Hematopoietic multipotent progenitor cell treated with erythropoietin and hydrocortisone succinate and interleukin-3 and kit ligand, for 17 days (in vitro differentiated cells): Measurements from ENCODE around the gene CBLB.
"Not testable (repeated sequence)": the region's sequence is repeated elsewhere in the genome, so short reads cannot be mapped to it uniquely, and the experiment has no call there.

Experiments
- DNase-seq: peaks from one replicate; pipeline ENCODE4 v3.0.0-alpha.2; 2015; ENCODE audit warnings: low spot score

Gene CBLB

GRCh38 chr3:105816833-105817232 lies 52.0 kb downstream of the CBLB start:
- no peak for DNase-seq

DNA sequence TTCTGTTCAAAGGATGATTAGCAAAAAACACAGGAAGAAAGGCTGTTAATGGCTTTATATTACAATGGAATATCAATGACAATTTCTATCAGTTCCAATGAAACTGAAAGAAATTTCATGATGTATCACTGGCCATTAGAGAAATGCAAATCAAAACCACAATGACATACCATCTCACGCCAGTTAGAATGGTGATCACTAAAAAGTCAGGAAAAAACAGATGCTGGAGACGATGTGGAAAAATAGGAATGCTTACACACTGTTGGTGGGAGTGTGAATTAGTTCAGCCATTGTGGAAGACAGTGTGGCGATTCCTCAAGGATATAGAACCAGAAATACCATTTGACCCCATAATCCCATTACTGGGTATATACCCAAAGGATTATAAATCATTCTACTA lies 53.5 kb downstream of the CBLB start:
- not testable (repeated sequence) for DNase-seq

GRCh38 chr3:105813710-105814109 lies 55.1 kb downstream of the CBLB start:
- DNase-seq: no peak

GRCh38 chr3:105812194-105812586 lies 56.6 kb downstream of the CBLB start:
- no peak for DNase-seq

DNA sequence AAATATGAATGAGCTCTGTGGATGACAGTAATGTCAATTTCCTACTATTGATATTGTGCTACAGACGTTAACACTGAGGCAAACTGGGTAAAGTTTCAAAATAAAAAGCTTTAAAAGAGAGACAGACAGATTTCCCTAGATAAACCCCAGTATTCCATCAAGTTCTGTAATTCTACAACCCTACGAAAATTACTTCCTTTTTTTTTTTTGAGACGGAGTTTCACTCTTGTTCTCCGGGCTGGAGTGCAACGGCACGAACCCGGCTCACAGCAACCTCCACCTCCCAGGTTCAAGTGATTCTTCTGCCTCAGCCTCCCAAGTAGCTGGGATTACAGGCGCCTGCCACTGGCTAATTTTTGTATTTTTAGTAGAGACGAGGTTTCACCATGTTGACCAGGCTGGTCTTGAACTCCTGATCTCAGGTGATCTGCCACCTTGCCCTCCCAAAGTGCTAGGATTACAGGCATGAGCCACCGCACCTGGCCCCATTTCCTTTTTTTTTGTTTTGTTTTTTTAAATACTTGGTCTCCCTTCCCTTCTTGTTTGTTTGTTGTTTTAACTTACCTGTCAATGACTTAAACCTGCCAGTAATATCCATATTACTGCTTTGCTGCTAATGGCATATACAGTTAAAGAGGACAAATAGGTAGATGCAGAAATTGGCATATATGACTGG lies 57.2 kb downstream of the CBLB start:
- DNase-seq: no peak

DNA sequence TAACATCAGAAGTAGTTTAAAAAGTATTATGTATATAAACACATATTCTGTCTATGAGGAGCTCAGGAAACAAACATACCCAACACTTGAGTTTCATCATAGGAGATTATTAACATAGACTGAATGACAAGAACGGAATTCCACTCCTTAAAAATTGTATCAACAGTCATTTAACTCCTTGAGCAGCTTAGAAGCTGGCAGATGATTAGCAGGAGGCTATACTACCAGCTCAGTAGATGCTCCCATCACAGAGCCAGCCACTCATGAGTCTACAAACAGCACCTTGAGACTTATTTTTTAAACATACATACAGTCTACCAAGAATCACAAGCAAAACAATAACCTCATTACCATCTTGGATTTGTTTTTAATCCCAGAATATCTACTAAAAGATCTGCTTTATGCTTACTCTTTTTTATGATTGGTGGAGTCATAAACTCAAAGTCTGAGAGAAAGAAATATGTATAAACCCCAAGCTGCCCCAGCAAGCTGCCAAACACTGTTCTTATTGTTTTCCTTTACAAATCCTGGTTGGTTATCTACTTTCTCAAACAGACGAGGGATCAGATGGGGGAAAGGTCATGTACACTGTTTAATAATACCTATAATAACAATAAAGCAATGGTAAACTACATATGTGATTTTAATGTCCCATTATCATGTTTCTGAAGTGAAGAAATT lies 59.5 kb downstream of the CBLB start:
- DNase-seq: no peak

DNA sequence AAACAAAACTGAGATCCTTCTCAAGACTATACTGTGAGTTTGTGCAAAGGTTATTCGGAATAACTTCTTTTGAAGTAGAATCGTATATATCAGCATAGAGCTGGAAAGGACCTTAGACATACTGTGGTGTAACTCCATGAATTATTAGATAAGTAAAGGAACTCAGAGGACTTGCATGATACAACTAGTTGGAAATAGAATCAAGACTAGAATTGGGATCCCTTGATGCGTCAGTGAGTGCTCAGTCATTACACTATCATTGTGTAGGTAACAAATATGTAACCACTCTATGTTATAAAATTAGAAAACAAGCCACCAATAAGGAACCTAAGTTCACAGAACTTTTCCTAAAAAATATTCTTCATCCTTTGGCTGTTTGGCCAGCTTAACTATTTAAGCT lies 61.1 kb downstream of the CBLB start:
- DNase-seq: no peak

GRCh38 chr3:105807146-105807545 lies 61.7 kb downstream of the CBLB start:
- no peak for DNase-seq

DNA sequence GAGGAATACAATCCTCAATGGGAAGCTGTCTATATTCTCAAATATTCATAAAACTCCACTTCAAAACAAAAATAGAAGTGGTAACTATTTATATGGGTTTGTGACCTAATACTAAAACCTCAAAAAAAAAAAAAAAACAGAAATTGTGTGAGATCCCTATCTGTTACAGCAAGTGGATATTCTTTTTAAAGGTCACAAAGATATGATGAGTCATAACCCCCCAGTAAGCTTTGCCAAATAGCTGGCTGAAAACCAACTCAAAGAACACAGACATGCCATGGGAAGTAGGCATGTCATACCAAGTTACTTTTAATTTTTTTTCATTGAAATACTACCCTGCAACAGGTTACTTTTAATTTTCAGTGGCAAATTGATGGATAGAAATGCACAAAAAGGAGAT lies 62.5 kb downstream of the CBLB start:
- peak; percentile 47 for DNase-seq

GRCh38 chr3:105805404-105805803 lies 63.4 kb downstream of the CBLB start:
- DNase-seq: no peak

GRCh38 chr3:105802118-105802706 lies 66.6 kb downstream of the CBLB start:
- no peak for DNase-seq

DNA sequence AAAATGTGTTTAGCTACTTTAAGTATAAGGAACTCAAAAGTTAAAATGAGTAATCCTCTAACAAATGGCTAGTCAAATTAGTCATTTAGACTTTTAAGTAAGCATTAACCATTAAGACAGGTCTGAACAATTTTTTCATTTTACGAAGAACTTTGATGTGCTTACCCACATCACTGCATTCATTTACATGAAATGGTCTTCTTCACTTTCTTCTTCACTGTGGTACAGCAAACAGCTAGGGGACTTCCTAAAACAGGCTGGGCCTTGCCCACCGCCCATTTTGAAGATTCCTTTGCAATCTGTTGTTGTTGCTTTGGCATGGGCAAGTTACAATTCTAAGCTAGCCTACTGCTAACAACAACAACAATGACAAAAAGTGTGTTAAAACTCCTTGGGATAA lies 67.4 kb downstream of the CBLB start:
- no peak for DNase-seq

- DNase-seq: no peak
Measured at GRCh38 chr3:105800320-105800719, 68.5 kb downstream of the CBLB start.

- DNase-seq: no peak
Measured at GRCh38 chr3:105799286-105799685, 69.5 kb downstream of the CBLB start.

GRCh38 chr3:105798381-105798934 lies 70.4 kb downstream of the CBLB start:
- DNase-seq: no peak

DNA sequence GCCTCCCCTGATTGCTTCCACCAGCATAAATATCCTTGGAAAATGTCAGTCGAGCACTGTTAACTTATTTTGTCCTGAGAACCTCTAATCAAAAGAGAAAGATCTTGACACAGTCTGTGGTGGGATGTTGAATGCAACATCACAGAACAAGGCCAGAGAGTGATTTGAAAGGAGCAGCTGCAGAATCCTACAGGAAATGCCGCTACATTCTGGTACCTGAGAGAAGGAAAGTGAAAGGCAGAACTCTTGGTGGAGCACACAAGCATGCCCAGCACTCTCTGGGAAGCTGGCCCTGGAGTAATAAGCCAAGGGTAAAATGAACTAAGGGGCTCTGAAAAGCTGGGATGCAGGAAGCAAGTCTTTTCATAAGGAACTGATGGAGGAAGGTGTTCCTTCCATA lies 75.8 kb downstream of the CBLB start:
- no peak for DNase-seq

DNA sequence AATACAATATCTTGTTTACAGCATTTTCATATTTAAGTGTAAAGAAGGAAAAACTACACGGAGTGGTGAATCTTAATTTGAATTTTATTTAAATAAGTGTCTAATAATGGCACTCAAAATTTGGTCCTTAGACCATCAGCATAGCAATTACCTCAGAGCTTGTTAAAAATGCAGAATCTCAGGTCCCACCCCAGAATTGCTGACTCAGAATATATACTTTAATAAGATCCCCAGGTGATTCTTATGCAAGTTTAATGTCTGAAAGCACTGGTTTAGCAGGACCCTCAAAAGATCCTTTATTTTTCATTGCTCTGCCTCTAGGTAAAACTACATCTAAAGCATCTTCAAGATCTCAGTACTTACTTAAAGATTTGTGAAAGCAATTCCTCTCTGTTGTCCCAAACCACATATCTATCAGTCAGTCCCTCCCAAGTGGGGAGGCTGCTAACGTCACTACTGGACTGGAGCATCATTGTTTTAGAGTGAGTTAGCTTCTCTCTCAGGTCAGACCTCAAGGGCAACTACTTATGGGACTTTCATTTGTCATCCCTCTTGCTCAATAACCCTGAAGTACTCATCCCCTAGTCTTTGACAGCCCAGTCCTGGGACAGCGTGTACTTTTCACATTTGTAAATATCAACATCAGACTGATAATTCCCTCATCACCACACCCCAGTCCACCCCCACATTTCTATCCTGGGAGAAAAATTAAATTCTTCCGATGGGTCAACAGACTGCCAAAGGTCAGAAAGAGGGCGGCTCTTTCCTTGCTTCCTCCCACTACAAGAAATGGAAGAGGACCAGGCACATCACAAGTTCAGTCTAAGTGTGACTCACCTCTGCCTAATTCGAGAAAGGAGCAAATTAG lies 76.7 kb downstream of the CBLB start:
- DNase-seq: no peak

- DNase-seq: no peak
Measured at GRCh38 chr3:105791131-105791530, 77.7 kb downstream of the CBLB start.

DNA sequence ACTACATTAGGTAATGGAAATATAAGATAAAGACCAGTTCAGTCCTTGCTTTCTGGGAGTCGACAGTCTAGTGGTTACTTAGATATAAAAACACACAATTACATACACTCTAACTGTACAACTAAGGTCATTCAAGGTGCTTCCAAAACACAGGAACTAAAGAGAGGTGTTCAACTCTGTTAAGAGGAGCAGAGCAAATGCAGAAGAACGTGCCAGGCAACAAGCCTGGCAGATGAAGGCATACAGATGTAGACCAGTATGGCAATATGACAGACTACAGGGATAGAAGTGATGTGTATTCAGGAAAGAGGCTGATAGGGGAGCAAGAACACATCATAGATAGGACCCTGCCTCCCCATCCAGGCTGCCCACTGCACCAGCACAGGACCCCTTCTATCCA lies 78.3 kb downstream of the CBLB start:
- DNase-seq: no peak

DNA sequence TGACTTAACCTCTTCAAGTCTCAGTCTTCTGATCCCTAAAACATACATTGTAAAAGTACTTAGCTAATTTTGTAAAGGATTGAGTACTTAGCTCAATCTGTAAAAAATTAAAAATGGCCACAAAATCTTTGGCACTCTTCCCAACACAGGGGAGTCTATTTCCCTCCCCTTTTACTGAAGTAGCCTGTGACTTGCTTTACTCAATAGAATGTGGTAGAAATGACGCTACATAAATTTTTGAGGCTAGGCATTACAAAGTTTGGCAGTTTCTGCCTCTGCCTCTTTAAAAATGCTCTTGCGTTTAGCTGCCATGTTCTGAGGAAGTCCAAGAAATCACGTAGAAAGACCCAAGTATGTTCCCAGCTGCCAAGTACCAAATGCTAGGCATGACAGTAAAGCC lies 80.2 kb downstream of the CBLB start:
- DNase-seq: no peak

- no peak for DNase-seq
Measured at GRCh38 chr3:105787453-105787852, 81.4 kb downstream of the CBLB start.

GRCh38 chr3:105786990-105787389 lies 81.8 kb downstream of the CBLB start:
- no peak for DNase-seq
